IgD-negative memory B cell (primary cell): ENCODE measurements around the gene PIK3R6. TPM values are rescaled to one million over a fixed set of nuclear protein-coding genes. Genes with fewer than 3 reads are reported as not detected.
A peak's percentile ranks its signal among the peaks of the same experiment; 100 is the strongest.

ENCODE experiments used
- H3K27ac Mint-ChIP-seq, 3 donors: one replicate each; pipeline ENCODE4 v1.8.0; 2020 to 2022; ENCODE audit warnings: mild to moderate bottlenecking in 3 of 3, mixed read lengths in 3 of 3, moderate library complexity in 1 of 3
- H3K27me3 Mint-ChIP-seq: one replicate; pipeline ENCODE4 v1.8.0; 2021; ENCODE audit warnings: mixed read lengths
- H3K36me3 Mint-ChIP-seq: one replicate; pipeline ENCODE4 v1.8.0; 2020; ENCODE audit warnings: mild to moderate bottlenecking, mixed read lengths
- H3K4me1 Mint-ChIP-seq, 3 donors: one replicate each; pipeline ENCODE4 v1.8.0; 2020 to 2022; ENCODE audit warnings: mixed read lengths in 3 of 3, mild to moderate bottlenecking in 1 of 3
- H3K4me3 Mint-ChIP-seq, 4 donors: one replicate each; pipeline ENCODE4 v1.8.0; 2020 to 2022; ENCODE audit warnings: mild to moderate bottlenecking in 4 of 4, mixed read lengths in 4 of 4, moderate library complexity in 3 of 4
- H3K9me3 Mint-ChIP-seq, 3 donors: one replicate each; pipeline ENCODE4 v1.8.0; 2020 to 2021; ENCODE audit warnings: mixed read lengths in 3 of 3, mild to moderate bottlenecking in 1 of 3
- polyA plus RNA-seq: library from polyadenylated mRNA; unstranded; fragments of 300-500 nt; fragmentation: Illumina TruSeq; gene quantifications from one replicate; pipeline ENCODE4 v1.2.3, GENCODE V29; 2021

The PIK3R6 gene
- polyA plus RNA-seq, 1 donor from 2014 or later: 7.7 TPM

DNA sequence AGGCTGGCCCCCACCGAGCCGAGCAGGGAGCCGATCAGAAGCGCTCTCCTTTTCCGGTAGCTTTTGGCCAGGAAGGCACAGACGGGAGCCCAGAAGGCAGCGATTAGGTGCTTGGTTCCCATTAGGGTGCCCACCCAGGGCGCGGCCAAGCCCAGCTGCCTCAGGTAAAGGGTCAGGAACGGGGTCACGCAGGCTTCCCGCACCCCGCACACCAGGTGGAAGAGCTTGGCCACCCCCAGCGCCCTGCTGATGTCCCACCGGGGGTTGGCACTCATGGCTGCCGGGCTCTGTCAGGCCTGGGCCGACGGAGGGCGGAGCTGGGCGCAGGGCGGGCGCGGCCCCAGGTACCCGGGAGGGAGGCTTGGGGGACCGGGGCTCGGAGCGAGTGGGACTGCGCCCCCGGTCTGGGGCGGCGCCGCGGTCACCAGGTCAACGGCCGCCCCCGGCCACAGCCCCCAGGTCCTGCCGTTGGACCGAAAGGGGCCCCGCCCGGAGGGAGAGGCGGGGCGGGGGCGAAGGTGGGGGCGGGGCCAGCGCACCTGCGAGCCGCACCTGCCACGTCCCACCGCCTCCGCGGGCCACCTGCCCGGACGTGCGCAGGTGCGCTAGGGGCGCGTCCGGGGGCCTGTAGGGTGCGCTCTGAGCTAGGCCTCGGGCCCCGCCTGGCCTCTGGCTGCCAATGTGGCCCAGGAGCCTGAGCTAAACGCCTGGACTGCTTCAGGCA, 68.5 kb downstream of the PIK3R6 start, which contains the start of gene MFSD6L:
TSS of gene MFSD6L (minus strand) at position 520 of the 724 bp plus-strand sequence. CDS start at position 275, 245 bp downstream.
- Mint-ChIP-seq H3K9me3 (no peaks in the 10 kb centered on the region), H3K27ac (peak within 1 kb of the TSS in 1 of 3 donors; percentile 62), H3K27me3 (no peaks in the 10 kb centered on the region), H3K4me3 (no peak within 1 kb of the TSS), H3K36me3 (peaks cover 4% of the 10 kb centered on the region), H3K4me1 (peaks cover 0 to 5% (median 3%) of the 10 kb centered on the region in 3 donors)

DNA sequence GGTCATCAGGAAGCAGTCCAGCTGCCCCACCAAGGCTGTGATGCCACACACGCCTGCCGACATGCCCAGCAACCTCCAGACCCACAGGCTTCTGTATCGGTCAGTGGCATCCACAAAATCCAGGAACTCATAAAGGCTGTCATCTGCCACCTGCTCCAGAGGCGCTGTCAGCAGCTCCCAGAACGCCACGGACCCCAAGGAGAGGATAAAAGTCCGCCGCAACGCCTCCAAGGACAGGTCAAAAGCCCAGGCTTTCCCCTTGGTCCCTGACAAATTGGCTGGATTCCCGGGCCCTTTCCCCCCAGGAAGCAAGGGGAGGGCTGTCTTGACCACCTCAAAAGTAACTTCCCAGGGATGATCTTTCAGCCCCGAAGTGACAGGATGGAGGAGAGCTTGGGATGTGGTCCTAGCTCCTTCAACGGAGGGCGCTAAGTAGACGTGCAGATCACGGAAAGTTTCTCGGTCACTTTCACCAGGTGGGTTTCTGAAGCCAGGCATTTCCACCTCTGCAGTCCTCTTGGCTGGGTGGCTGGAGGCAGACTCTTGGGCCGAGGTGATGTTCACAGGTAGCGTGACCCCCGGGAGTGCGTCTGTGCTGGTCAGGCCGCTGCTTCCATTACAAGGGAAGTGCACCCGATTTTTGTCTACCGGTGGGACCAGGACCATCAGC, 69.2 kb downstream of the PIK3R6 start:
- H3K27ac Mint-ChIP-seq: no peak overlapping the region
- H3K9me3 Mint-ChIP-seq: no peaks in the 10 kb centered on the region
- peaks cover 4% of the 10 kb centered on the region for H3K36me3 Mint-ChIP-seq
- H3K27me3 Mint-ChIP-seq: peaks cover 1% of the 10 kb centered on the region
- H3K4me3 Mint-ChIP-seq: no peak overlapping the region
- H3K4me1 Mint-ChIP-seq: peaks cover 3 to 5% (median 4%) of the 10 kb centered on the region in 3 donors

DNA sequence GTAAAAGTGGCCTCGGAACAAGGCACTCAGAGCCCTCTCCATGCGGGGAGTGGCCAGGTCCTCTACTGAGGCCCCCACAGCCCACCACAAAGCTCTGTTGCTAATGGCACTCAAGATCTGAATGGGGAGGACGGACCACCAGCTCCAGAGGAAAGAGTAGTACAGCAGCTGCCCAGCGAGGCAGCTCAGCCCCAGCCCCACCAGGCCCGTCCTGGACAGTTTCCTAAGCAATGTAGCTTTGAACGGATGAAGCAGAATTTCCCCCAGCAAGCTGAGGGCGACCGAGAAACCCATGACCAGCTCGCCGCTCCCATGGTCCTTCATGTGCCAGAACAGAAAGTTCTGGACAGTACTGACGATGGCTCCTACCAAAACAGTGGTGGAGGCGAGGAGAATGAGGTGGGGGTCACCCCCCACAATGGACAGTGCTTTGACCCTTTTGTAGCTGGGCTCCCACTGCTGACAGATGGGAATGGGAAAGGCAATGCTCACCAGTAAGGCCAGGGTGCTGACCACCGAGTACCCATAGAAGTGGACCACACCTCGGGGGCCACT, 69.8 kb downstream of the PIK3R6 start:
- Mint-ChIP-seq H3K4me1 (peaks cover 3 to 5% (median 4%) of the 10 kb centered on the region in 3 donors), H3K36me3 (peaks cover 3% of the 10 kb centered on the region), H3K4me3 (no peak overlapping the region), H3K27ac (no peak overlapping the region), H3K9me3 (no peaks in the 10 kb centered on the region), H3K27me3 (peaks cover 1% of the 10 kb centered on the region)

DNA sequence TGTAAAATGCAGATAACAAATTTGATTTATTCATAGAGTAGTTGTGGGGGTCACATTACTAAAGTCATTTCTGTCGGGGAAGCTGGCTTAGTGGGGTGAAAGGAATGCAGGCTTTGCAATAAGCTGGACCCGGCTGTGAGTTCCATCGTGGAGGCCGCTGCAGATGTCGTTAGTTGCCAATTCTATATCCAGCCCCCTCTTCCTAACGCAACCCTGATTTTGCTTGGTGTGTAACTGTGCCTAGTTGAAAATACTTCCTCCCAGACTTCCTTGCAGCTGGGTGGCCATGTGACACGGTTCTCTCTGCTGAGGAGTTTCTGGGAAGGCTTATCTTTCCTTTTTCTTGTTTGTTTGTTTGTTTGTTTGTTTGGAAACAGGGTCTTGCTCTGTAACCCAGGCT, 72.8 kb downstream of the PIK3R6 start:
- no peak overlapping the region for H3K4me3 Mint-ChIP-seq
- no peak overlapping the region for H3K27ac Mint-ChIP-seq
- H3K36me3 Mint-ChIP-seq: no peaks in the 10 kb centered on the region
- H3K9me3 Mint-ChIP-seq: peaks cover 0 to 6% (median 5%) of the 10 kb centered on the region in 3 donors
- peaks cover 1% of the 10 kb centered on the region for H3K27me3 Mint-ChIP-seq
- H3K4me1 Mint-ChIP-seq: peaks cover 0 to 4% (median 3%) of the 10 kb centered on the region in 3 donors

GRCh38 chr17:8793649-8794048, 73.8 kb downstream of the PIK3R6 start:
- H3K4me3 Mint-ChIP-seq: no peak overlapping the region
- H3K9me3 Mint-ChIP-seq: peaks cover 0 to 6% (median 5%) of the 10 kb centered on the region in 3 donors
- H3K4me1 Mint-ChIP-seq: peaks cover 0 to 4% (median 3%) of the 10 kb centered on the region in 3 donors
- H3K36me3 Mint-ChIP-seq: no peaks in the 10 kb centered on the region
- H3K27me3 Mint-ChIP-seq: peaks cover 1% of the 10 kb centered on the region
- no peak overlapping the region for H3K27ac Mint-ChIP-seq

DNA sequence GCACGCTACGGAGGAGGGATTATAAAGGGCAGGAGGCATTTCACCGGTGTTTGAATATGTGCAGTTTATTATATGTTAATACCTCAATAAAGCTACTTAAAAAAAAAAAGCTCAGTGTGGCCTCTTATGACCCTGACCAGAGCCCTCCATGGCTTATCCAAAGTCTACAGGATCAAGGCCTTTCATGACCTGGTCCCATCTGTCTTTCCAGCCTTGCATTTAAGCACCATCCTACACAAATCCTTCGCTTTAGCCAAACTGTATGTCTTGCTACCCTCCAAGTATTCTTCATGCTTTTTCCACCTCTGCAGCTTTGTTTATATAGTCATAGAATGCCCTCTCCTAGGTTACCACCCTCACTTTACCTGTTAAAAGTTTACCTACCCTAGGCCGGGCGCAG, 74.8 kb downstream of the PIK3R6 start:
- Mint-ChIP-seq H3K27ac (no peak overlapping the region), H3K27me3 (peaks cover 1% of the 10 kb centered on the region), H3K9me3 (peaks cover 0 to 6% (median 5%) of the 10 kb centered on the region in 3 donors), H3K4me3 (no peak overlapping the region), H3K4me1 (peaks cover 0 to 4% (median 3%) of the 10 kb centered on the region in 3 donors), H3K36me3 (no peaks in the 10 kb centered on the region)

- Mint-ChIP-seq H3K27ac (no peak overlapping the region), H3K4me1 (peaks cover 0 to 3% (median 3%) of the 10 kb centered on the region in 3 donors), H3K4me3 (no peak overlapping the region), H3K27me3 (peaks cover 1% of the 10 kb centered on the region), H3K9me3 (peaks cover 0 to 6% (median 5%) of the 10 kb centered on the region in 3 donors), H3K36me3 (no peaks in the 10 kb centered on the region)
Measured at GRCh38 chr17:8791910-8792270, 75.6 kb downstream of the PIK3R6 start.

GRCh38 chr17:8791248-8791909, 76.1 kb downstream of the PIK3R6 start:
- H3K27me3 Mint-ChIP-seq: peaks cover 1% of the 10 kb centered on the region
- H3K27ac Mint-ChIP-seq: no peak overlapping the region
- peaks cover 0 to 3% (median 3%) of the 10 kb centered on the region in 3 donors for H3K4me1 Mint-ChIP-seq
- H3K9me3 Mint-ChIP-seq: peaks cover 0 to 6% (median 5%) of the 10 kb centered on the region in 3 donors
- no peaks in the 10 kb centered on the region for H3K36me3 Mint-ChIP-seq
- no peak overlapping the region for H3K4me3 Mint-ChIP-seq

GRCh38 chr17:8789743-8790142, 77.7 kb downstream of the PIK3R6 start:
- H3K27me3 Mint-ChIP-seq: peaks cover 1% of the 10 kb centered on the region
- H3K4me3 Mint-ChIP-seq: no peak overlapping the region
- peaks cover 0 to 6% (median 5%) of the 10 kb centered on the region in 3 donors for H3K9me3 Mint-ChIP-seq
- peaks cover 0 to 5% (median 3%) of the 10 kb centered on the region in 3 donors for H3K4me1 Mint-ChIP-seq
- no peaks in the 10 kb centered on the region for H3K36me3 Mint-ChIP-seq
- no peak overlapping the region for H3K27ac Mint-ChIP-seq

DNA sequence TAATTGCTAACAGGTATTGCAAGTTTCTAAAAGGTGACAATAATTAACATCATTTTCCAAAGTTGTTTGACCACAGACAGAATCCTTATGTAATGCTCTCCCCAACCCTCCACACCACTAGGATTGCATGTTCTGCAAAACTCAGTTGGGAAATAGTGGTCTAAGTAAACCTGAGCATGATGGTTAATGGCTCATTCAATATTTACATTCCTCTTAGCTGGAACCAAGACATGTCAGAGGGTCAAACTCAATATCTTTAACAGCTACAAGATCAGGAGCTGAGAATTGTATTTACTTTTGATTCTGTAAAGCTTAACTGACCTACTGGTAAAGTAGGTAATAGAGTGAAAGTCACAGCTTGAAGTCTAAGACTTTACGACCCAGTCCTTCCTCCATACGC, 78.5 kb downstream of the PIK3R6 start:
- peaks cover 1% of the 10 kb centered on the region for H3K27me3 Mint-ChIP-seq
- peaks cover 0 to 6% (median 5%) of the 10 kb centered on the region in 3 donors for H3K9me3 Mint-ChIP-seq
- H3K4me1 Mint-ChIP-seq: peaks cover 0 to 5% (median 3%) of the 10 kb centered on the region in 3 donors
- H3K27ac Mint-ChIP-seq: no peak overlapping the region
- H3K4me3 Mint-ChIP-seq: no peak overlapping the region
- H3K36me3 Mint-ChIP-seq: no peaks in the 10 kb centered on the region

DNA sequence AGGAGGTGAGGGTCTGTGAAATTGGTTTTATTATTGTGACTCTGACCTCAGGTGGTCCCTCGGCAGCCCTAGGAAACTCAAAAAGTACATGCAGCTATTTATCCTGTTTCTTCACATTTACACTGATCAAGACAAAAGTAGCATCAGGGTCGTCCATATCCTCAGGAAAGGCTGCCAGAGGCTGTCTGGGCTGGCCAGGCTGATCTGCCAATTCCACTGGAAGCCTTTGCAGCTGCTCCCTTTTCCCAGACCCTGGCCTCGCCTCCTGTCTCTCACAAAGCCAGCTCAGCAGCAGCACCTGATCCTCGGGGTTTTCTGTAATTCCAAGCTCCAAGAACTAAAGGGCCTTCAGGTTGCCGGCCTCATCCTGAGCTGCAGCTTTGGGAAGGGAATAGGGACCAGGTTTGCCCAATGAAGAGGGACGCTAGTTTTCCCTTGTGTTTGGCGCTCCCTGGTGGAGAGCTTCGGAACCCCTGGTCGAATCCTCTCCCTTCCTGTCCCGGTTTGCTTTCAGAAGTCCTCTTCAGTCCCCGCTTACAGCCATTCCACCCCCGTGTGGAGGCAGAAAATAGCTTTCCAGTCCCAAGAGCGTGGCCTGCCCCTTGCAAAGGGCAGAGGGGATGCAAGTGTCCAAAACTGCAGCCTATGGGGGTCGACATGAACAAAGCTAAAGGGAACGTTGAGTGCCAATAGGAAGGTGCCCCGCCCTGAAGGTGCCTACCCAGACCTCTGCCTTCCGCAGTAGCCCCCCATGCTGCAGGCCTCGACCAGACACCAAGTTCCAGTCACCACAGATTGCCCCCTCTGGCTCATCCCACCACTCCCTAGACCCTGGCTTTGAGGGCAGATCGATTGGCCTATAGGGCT, 81.7 kb downstream of the PIK3R6 start:
- no peaks in the 10 kb centered on the region for H3K9me3 Mint-ChIP-seq
- H3K27ac Mint-ChIP-seq: no peak overlapping the region
- H3K4me3 Mint-ChIP-seq: no peak overlapping the region

DNA sequence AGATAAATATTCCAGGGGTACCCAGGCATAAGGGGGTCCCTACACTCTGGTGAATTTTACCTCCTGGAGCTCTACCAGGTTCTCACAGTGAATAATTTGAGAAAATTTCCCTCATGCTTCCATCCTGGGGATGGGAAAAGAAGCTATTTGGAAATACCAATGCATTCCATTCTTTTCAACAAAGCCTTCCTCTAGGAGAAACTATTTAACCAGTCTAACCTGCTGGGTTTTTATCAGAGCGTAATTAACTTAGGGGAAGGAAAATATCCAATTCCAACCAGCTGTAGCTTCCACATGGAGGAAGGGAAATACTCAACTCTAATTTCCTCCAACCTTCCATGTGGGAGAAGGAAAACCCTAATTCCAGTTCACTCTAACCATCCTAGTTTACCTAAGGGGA, 85.3 kb downstream of the PIK3R6 start:
- H3K27ac Mint-ChIP-seq: no peak overlapping the region
- no peaks in the 10 kb centered on the region for H3K9me3 Mint-ChIP-seq

More for the DNA sequence above, 81.7 kb downstream of the PIK3R6 start:
- Mint-ChIP-seq H3K36me3 (no peaks in the 10 kb centered on the region), H3K27me3 (no peaks in the 10 kb centered on the region), H3K4me1 (peaks cover 0 to 1% (median 0%) of the 10 kb centered on the region in 3 donors)

GRCh38 chr17:8781776-8782175, 85.7 kb downstream of the PIK3R6 start:
- no peaks in the 10 kb centered on the region for H3K9me3 Mint-ChIP-seq
- H3K27ac Mint-ChIP-seq: no peak overlapping the region
- no peaks in the 10 kb centered on the region for H3K36me3 Mint-ChIP-seq
- H3K27me3 Mint-ChIP-seq: no peaks in the 10 kb centered on the region
- H3K4me3 Mint-ChIP-seq: no peak overlapping the region
- H3K4me1 Mint-ChIP-seq: peaks cover 0 to 1% (median 0%) of the 10 kb centered on the region in 3 donors

More for the DNA sequence above, 85.3 kb downstream of the PIK3R6 start:
- Mint-ChIP-seq H3K4me3 (no peak overlapping the region), H3K36me3 (no peaks in the 10 kb centered on the region), H3K4me1 (peaks cover 0 to 1% (median 0%) of the 10 kb centered on the region in 3 donors), H3K27me3 (no peaks in the 10 kb centered on the region)

GRCh38 chr17:8776881-8777280, 90.6 kb downstream of the PIK3R6 start:
- Mint-ChIP-seq H3K4me1 (no peaks in the 10 kb centered on the region), H3K4me3 (no peak overlapping the region), H3K27ac (no peak overlapping the region), H3K9me3 (peaks cover 0 to 14% (median 4%) of the 10 kb centered on the region in 3 donors), H3K27me3 (peaks cover 16% of the 10 kb centered on the region), H3K36me3 (peaks cover 3% of the 10 kb centered on the region)
